ENCODE results near the gene AEBP1.

DNA sequence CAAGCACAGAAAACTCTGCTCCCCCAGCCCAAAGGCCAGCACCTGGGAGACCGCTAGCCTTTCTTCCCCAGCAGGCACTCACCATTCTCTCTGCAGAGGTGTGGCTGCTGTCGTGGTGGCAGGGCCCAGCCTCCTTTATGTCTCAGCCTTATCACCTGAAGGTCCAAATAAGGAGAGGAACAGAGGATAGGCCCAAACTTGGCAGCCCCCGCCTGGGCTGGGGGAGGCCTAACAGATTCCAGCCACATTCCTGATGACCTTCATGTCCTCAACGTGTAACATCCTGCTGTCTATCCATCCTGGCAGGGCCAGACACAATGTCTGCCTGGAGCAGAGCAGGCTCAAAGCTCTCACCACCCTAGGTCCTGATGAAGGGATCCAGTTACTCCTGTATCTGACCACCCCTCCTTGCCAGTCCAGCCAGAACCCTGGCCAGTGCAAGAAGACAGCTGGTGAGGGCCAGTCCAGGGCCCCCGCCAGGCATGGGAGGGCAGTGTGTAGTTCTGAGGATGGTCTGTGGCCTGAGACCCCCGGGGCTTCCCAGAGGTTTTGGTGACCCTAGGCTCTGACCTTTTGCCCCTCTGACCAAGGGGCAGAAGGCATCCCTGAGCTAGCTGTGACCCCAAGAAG is 37.2 kb downstream of the AEBP1 start, which contains the start of gene MYL7:
- TF ChIP-seq EZH2 (IDR thresholded peaks at IDR 0.05; ENCODE audit: borderline replicate concordance, low read depth, low read length, poor library complexity, severe bottlenecking) = no peak
- TF ChIP-seq CTCF (conservative IDR thresholded peaks at IDR 0.05; ENCODE audit: low read depth, low read length) = no peak

Data from A673 (cell line).